Panc1 (cell line): ENCODE measurements around the gene SGK1.

ENCODE experiments used
- POLR2AphosphoS5 ChIP-seq: IDR thresholded peaks from 2 replicates; pipeline ENCODE4 v1.6.1; 2012; ENCODE audit warnings: mild to moderate bottlenecking, low read depth, low read length, moderate library complexity
- SIN3A ChIP-seq: IDR thresholded peaks from 2 replicates; pipeline ENCODE4 v1.6.1; 2012; ENCODE audit warnings: low read depth, mild to moderate bottlenecking, low read length, moderate library complexity, borderline replicate concordance; ENCODE audit not compliant: insufficient read depth
- TCF7L2 ChIP-seq: IDR thresholded peaks from 2 replicates; pipeline ENCODE4 v1.6.1; 2011; ENCODE audit warnings: mild to moderate bottlenecking, low read depth, low read length, inconsistent platforms
- TF ChIP-seq, protein P1 (sequence below): fragments of 450-650 bp; IDR thresholded peaks from 2 replicates; pipeline ENCODE4 v1.5.1; 2017; ENCODE audit warnings: mild to moderate bottlenecking
- TF ChIP-seq, protein P2 (sequence below), 2 experiments: IDR thresholded peaks; 2 replicates each; pipeline ENCODE4 v1.6.1; 2011 to 2012; ENCODE audit warnings: low read depth in 2 of 2, control low read depth in 1 of 2, low read length in 1 of 2, mild to moderate bottlenecking in 1 of 2, moderate library complexity in 1 of 2; ENCODE audit not compliant: insufficient read depth in 1 of 2

DNA sequence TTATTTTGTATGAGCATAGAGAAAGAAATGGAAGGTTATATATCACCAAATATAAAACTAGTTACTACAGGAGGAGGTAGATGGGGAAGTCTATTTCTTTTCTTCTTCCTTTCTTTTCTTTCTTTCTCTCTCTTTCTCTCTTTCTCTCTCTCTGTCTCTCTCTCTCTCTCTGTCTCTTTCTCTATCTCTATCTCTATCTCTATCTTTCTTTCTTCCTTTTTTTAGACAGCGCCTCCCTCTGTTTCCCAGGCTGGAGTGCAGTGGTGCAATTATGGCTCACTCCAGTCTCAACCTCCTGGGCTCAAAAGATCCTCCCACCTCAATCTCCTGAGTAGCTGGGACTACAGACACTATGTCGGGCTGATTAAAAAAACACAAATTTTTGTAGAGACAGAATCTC is 10.2 kb upstream of the SGK1 start:
- TF ChIP-seq, protein P1, sequence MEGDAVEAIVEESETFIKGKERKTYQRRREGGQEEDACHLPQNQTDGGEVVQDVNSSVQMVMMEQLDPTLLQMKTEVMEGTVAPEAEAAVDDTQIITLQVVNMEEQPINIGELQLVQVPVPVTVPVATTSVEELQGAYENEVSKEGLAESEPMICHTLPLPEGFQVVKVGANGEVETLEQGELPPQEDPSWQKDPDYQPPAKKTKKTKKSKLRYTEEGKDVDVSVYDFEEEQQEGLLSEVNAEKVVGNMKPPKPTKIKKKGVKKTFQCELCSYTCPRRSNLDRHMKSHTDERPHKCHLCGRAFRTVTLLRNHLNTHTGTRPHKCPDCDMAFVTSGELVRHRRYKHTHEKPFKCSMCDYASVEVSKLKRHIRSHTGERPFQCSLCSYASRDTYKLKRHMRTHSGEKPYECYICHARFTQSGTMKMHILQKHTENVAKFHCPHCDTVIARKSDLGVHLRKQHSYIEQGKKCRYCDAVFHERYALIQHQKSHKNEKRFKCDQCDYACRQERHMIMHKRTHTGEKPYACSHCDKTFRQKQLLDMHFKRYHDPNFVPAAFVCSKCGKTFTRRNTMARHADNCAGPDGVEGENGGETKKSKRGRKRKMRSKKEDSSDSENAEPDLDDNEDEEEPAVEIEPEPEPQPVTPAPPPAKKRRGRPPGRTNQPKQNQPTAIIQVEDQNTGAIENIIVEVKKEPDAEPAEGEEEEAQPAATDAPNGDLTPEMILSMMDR: no peak
- TF ChIP-seq TCF7L2 (no peak), POLR2AphosphoS5 (no peak), SIN3A (no peak)
- TF ChIP-seq, protein P2, sequence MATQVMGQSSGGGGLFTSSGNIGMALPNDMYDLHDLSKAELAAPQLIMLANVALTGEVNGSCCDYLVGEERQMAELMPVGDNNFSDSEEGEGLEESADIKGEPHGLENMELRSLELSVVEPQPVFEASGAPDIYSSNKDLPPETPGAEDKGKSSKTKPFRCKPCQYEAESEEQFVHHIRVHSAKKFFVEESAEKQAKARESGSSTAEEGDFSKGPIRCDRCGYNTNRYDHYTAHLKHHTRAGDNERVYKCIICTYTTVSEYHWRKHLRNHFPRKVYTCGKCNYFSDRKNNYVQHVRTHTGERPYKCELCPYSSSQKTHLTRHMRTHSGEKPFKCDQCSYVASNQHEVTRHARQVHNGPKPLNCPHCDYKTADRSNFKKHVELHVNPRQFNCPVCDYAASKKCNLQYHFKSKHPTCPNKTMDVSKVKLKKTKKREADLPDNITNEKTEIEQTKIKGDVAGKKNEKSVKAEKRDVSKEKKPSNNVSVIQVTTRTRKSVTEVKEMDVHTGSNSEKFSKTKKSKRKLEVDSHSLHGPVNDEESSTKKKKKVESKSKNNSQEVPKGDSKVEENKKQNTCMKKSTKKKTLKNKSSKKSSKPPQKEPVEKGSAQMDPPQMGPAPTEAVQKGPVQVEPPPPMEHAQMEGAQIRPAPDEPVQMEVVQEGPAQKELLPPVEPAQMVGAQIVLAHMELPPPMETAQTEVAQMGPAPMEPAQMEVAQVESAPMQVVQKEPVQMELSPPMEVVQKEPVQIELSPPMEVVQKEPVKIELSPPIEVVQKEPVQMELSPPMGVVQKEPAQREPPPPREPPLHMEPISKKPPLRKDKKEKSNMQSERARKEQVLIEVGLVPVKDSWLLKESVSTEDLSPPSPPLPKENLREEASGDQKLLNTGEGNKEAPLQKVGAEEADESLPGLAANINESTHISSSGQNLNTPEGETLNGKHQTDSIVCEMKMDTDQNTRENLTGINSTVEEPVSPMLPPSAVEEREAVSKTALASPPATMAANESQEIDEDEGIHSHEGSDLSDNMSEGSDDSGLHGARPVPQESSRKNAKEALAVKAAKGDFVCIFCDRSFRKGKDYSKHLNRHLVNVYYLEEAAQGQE (IDR thresholded peaks at IDR 0.05; ENCODE audit: insufficient read depth in 1 of 2, low read depth in 2 of 2, low read length in 1 of 2): no peak
